Natural killer cell (primary cell): ENCODE data around the gene SEC24B. TPM values are rescaled to one million over a fixed set of nuclear protein-coding genes. Genes with fewer than 3 reads are reported as not detected.
A peak's percentile ranks its signal among the peaks of the same experiment; 100 is the strongest.

Experiments
- ATAC-seq, 3 donors: fragments of 150-1000 bp in 2 of 3; fragments of 200-7000 bp in 1 of 3; cut with Tn5 transposase; 1 replicate in 1 of 3; 2 replicates in 2 of 3; pipeline ENCODE4 v1.10.0; 2021; ENCODE audit warnings: mild to moderate bottlenecking in 2 of 3, moderate library complexity in 2 of 3
- DNase-seq, 2 donors: peaks; one replicate each; pipeline versions ENCODE4 v3.0.0 to v3.0.0-alpha.2; 2013 to 2021; ENCODE audit warnings: mixed read lengths in 1 of 2
- H3K27ac ChIP-seq: one replicate; pipeline ENCODE4 v1.5.1; 2013; ENCODE audit warnings: mild to moderate bottlenecking, low read length
- H3K27me3 ChIP-seq: one replicate; pipeline ENCODE4 v1.6.1; 2013; ENCODE audit warnings: low read length; ENCODE audit not compliant: control insufficient read depth, insufficient read depth
- H3K36me3 ChIP-seq: one replicate; pipeline ENCODE4 v1.6.1; 2013; ENCODE audit warnings: low read length; ENCODE audit not compliant: control insufficient read depth, insufficient read depth
- H3K4me1 ChIP-seq: one replicate; pipeline ENCODE4 v1.6.1; 2013; ENCODE audit warnings: low read length; ENCODE audit not compliant: control insufficient read depth, insufficient read depth
- H3K4me3 ChIP-seq: one replicate; pipeline ENCODE4 v1.5.1; 2013; ENCODE audit warnings: low read length
- H3K9me3 ChIP-seq: one replicate; pipeline ENCODE4 v1.6.1; 2013; ENCODE audit warnings: low read length; ENCODE audit not compliant: control insufficient read depth, insufficient read depth
- H3K27ac Mint-ChIP-seq, 2 donors: one replicate each; pipeline ENCODE4 v1.8.0; 2022; ENCODE audit warnings: mild to moderate bottlenecking in 2 of 2, mixed read lengths in 2 of 2, moderate library complexity in 1 of 2
- H3K27me3 Mint-ChIP-seq, 2 donors: one replicate each; pipeline ENCODE4 v1.8.0; 2022; ENCODE audit warnings: low read depth in 2 of 2, mixed read lengths in 2 of 2
- H3K36me3 Mint-ChIP-seq: one replicate; pipeline ENCODE4 v1.8.0; 2022; ENCODE audit warnings: mixed read lengths
- H3K4me1 Mint-ChIP-seq, 2 donors: one replicate each; pipeline ENCODE4 v1.8.0; 2022; ENCODE audit warnings: mixed read lengths in 2 of 2
- H3K4me3 Mint-ChIP-seq: one replicate; pipeline ENCODE4 v1.8.0; 2022; ENCODE audit warnings: mild to moderate bottlenecking, moderate library complexity, mixed read lengths
- H3K9me3 Mint-ChIP-seq, 2 donors: one replicate each; pipeline ENCODE4 v1.8.0; 2022; ENCODE audit warnings: mixed read lengths in 2 of 2
- WGBS: methylation state at CpG from one replicate; pipeline ENCODE4 v1.1.7; 2013; ENCODE audit warnings: missing lambda C conversion rate; ENCODE audit not compliant: insufficient coverage; 5-methylcytosine and 5-hydroxymethylcytosine counted together
- intact Hi-C: fragments of 100-400 bp; cut with micrococcal nuclease; formaldehyde crosslinking; loops from one replicate; pipeline ENCODE4 v1.14.2; 2022
- total RNA-seq, 4 donors: library from RNA; stranded (reverse); fragments of 120-200 nt in 1 of 4; gene quantifications; one replicate each; pipeline versions ENCODE4 v1.2.3 to v1.2.4, GENCODE V29; 2013 to 2022
- TF ChIP-seq, protein P1 (sequence below): fragments of 200-600 bp; IDR thresholded peaks from one replicate; pipeline ENCODE4 v1.8.0; 2022; ENCODE audit warnings: antibody characterized with exemption

The SEC24B gene
- total RNA-seq, 3 donors from 2014 or later (not counting 1 experiment from before 2014, with no cell fraction given): 38.6 to 43.9 (median 40.7) TPM

DNA sequence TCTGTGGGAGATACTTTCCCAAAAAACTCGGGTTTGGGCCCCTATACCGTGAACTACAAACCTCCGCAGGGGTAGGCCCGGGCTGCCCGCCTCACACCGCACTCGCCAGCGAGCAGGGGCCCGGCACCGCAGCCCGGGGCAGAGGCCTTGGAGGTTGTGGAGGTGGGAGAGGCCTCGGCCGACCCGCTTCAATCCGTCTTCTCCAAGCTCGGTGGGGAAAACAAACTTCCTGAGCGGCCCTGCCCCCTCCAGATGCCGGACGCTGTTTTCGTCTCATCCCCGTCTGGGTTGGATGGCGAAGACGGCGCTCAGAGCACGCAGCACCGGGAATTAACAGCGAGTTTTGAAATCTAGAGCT is 126.0 kb downstream of the SEC24B start:
- no peaks in the 10 kb centered on the region for H3K27me3 Mint-ChIP-seq

DNA sequence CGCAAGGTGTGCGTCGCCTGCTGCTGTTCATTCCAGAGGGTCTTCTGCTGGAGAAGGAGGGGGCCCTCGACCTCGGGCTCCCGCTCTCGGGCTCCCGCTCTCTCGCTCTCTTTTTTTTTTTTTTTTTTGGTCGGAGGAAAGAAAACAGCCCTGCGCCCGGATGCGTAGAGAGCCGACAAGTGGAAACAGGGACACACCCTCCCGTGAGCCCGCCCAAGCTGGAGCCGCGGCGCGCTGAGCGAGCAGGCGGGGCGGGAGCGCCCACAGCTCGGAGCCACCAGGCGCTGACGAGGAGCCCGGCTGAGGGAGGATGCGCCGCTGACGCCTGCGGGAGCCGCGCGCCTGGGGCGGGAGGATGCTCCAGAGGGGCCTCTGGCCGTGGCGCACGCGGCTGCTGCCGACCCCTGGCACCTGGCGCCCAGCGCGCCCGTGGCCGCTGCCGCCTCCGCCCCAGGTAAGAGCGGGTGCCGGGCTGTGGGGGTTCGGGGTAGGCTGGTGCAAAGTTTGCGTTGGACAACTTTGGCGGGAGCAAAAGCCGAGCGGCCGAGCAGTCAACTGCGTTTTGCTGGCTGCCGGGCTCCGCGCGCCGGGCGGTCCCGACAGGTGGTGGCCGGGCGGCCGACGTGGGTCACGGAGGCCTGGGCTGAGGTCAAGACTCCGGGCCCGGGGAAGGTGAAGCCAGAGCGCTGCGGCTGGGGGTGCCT is 126.5 kb downstream of the SEC24B start, which contains the start of gene MCUB:
Gene MCUB, plus strand, starts transcription at position 264 of the 704 bp plus-strand sequence. Its CDS starts 92 bp downstream, at position 356.
- intact Hi-C loops: loop anchor here (5.0 kb wide), 2 partner anchors 128 to 257 kb away; partner anchors contain the start of genes GAR1 and SEC24B
- under 1% methylated on average over 73 of the region's 73 CpGs for WGBS
- TF ChIP-seq, protein P1, sequence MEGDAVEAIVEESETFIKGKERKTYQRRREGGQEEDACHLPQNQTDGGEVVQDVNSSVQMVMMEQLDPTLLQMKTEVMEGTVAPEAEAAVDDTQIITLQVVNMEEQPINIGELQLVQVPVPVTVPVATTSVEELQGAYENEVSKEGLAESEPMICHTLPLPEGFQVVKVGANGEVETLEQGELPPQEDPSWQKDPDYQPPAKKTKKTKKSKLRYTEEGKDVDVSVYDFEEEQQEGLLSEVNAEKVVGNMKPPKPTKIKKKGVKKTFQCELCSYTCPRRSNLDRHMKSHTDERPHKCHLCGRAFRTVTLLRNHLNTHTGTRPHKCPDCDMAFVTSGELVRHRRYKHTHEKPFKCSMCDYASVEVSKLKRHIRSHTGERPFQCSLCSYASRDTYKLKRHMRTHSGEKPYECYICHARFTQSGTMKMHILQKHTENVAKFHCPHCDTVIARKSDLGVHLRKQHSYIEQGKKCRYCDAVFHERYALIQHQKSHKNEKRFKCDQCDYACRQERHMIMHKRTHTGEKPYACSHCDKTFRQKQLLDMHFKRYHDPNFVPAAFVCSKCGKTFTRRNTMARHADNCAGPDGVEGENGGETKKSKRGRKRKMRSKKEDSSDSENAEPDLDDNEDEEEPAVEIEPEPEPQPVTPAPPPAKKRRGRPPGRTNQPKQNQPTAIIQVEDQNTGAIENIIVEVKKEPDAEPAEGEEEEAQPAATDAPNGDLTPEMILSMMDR: no peak
- peak; percentile 78 to 87 (median 82) for ATAC-seq
- peak within 1 kb of the TSS; percentile 82 for H3K4me3 Mint-ChIP-seq
- Histone ChIP-seq H3K4me3 (peak within 1 kb of the TSS; percentile 78), H3K36me3 (no peaks in the 10 kb centered on the region), H3K4me1 (peaks cover 13% of the 10 kb centered on the region), H3K27ac (peak within 1 kb of the TSS; percentile 82), H3K27me3 (no peaks in the 10 kb centered on the region), H3K9me3 (no peaks in the 10 kb centered on the region)
- H3K27me3 Mint-ChIP-seq: no peaks in the 10 kb centered on the region
- H3K4me1 Mint-ChIP-seq: peaks cover 16 to 39% of the 10 kb centered on the region in 2 donors
- peak; percentile 68 to 96 for DNase-seq
- no peaks in the 10 kb centered on the region for H3K9me3 Mint-ChIP-seq
- H3K36me3 Mint-ChIP-seq: no peaks in the 10 kb centered on the region
- peak within 1 kb of the TSS; percentile 68 to 88 for H3K27ac Mint-ChIP-seq

More for the DNA sequence above, 126.0 kb downstream of the SEC24B start:
- DNase-seq (peak in 1 of 2 donors; percentile 32), ATAC-seq (peak; percentile 14 to 31 (median 27))
- no peaks in the 10 kb centered on the region for H3K9me3 ChIP-seq
- no peaks in the 10 kb centered on the region for H3K36me3 ChIP-seq
- H3K4me1 ChIP-seq: peaks cover 13% of the 10 kb centered on the region
- H3K4me3 Mint-ChIP-seq: peak overlapping the region; percentile 82
- H3K36me3 Mint-ChIP-seq: no peaks in the 10 kb centered on the region
- intact Hi-C loops: no loop called here
- 3% methylated on average over 27 of the region's 27 CpGs for WGBS
- peaks cover 16 to 41% of the 10 kb centered on the region in 2 donors for H3K4me1 Mint-ChIP-seq
- peak overlapping the region; percentile 82 for H3K27ac ChIP-seq
- peak overlapping the region; percentile 46 for H3K4me3 ChIP-seq
- H3K27me3 ChIP-seq: no peaks in the 10 kb centered on the region
- TF ChIP-seq, protein P1: no peak
- H3K27ac Mint-ChIP-seq: peak overlapping the region; percentile 68 to 88
- H3K9me3 Mint-ChIP-seq: no peaks in the 10 kb centered on the region

DNA sequence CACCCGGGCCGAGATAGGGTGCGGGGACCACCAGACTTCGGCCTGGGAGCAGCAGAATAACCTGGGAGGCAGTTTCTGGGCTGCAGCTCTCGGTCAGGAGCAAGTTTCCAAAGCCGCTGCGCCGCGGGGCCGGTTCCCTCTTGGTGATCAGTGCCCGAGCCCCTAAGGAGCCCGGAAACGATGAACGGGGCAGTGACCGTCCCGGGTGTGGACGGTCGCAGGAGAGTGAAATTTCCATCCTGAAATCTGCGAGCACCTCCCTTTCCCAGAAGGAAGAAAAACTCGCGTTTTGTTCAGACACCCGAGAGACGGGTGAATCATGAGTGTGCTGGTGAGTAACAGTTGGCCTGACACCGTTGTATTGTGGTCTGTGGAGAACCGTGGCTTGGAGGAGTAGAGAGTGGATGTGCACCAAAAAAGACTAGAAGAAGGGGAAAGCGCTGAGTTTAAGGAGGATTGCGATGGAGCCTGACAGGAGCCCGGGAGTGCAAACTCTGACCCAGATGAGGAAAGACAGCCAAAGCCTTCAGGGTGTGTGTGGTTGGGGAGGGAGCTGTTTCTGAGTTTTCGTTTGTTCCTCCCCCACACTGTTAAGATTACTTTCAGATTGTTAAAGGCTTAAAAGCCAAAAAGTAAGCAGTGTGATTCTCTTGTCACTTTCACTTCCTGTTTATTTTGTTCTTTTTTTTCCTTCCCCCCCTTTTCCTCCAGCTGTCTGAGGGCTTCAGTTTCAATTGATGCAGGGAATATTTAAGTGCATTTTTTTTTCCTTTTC is 127.3 kb downstream of the SEC24B start:
- H3K4me3 Mint-ChIP-seq: peak overlapping the region; percentile 82
- H3K4me1 ChIP-seq: peaks cover 13% of the 10 kb centered on the region
- no peaks in the 10 kb centered on the region for H3K36me3 ChIP-seq
- ATAC-seq: peak; percentile 68 to 79 (median 72)
- no peaks in the 10 kb centered on the region for H3K36me3 Mint-ChIP-seq
- H3K27ac ChIP-seq: peak overlapping the region; percentile 77
- intact Hi-C loops: loop anchor here (5.0 kb wide), 2 partner anchors 129 to 256 kb away; partner anchors contain the start of genes GAR1 and SEC24B
- DNase-seq: peak; percentile 48 to 79
- 0% methylated on average over 28 of the region's 29 CpGs for WGBS
- H3K27me3 ChIP-seq: no peaks in the 10 kb centered on the region
- TF ChIP-seq, protein P1: no peak
- H3K27ac Mint-ChIP-seq: peak overlapping the region; percentile 43 to 88
- H3K4me1 Mint-ChIP-seq: peaks cover 16 to 38% of the 10 kb centered on the region in 2 donors
- no peaks in the 10 kb centered on the region for H3K27me3 Mint-ChIP-seq
- H3K9me3 ChIP-seq: no peaks in the 10 kb centered on the region
- no peaks in the 10 kb centered on the region for H3K9me3 Mint-ChIP-seq
- peak overlapping the region; percentile 78 for H3K4me3 ChIP-seq
